ENCODE results near the gene RPS8. TPM values are rescaled to one million over a fixed set of nuclear protein-coding genes. Genes with fewer than 3 reads are reported as not detected.

Gene RPS8
- total RNA-seq, 2 donors from 2014 or later = 2,014 to 2,050 TPM

DNA sequence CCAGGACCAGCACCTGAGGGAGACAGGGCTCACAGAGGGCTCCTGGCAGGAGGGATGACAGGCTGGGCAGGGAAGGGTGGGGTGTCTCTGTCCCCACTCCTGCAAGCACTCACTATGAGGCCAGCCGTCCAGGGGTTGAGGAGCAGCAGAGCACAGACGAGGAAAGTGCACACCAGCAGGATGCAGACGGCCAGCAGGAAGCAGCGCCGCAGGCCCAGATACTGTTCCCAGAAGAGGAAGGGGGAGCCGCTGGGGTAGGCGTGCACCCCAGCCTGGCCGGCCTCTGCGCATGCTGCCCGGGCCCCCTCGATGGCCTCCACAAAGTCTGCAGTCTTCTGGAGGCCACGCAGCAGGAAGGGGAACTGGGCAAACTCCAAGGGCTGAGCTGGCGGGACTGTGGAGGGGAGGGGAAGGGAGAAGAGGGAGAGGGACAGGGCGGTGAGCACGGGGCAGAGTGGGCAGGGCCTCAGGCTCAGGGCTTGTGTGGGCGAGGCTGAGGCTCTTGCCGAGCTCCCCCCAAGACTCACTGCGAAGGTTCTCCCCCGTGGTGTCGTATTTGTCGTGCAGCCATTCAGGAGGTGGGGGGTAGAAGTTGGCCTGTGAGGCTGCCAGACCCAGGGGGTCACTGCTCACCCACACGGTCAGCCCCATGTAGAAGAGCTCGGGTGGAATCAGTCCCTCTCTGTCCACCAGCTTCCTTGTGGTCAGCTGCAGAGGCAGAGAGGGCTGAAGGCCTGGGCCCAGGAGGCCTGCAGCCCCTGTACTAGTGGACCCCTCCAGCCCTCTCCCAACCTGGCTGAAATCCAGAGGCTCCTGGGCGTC lies 51.2 kb downstream of the RPS8 start:
- Mint-ChIP-seq H3K36me3 (ENCODE audit: low read depth) (no peaks in the 10 kb centered on the region), H3K4me3 (no peak overlapping the region), H3K27me3 (ENCODE audit: insufficient read depth) (no peaks in the 10 kb centered on the region), H3K9me3 (no peaks in the 10 kb centered on the region), H3K27ac (no peak overlapping the region), H3K4me1 (peaks cover 4% of the 10 kb centered on the region)
- Histone ChIP-seq H3K27me3 (ENCODE audit: control insufficient read depth, insufficient read depth, low read length, poor library complexity, severe bottlenecking) (no peaks in the 10 kb centered on the region), H3K36me3 (ENCODE audit: control insufficient read depth, insufficient read depth, low read length) (no peaks in the 10 kb centered on the region), H3K9me3 (ENCODE audit: control insufficient read depth, low read length) (no peaks in the 10 kb centered on the region), H3K4me3 (ENCODE audit: low read length) (no peak overlapping the region), H3K4me1 (ENCODE audit: control insufficient read depth, insufficient read depth, low read length) (no peaks in the 10 kb centered on the region), H3K27ac (ENCODE audit: low read depth, low read length) (no peak overlapping the region), H3K9ac (ENCODE audit: extremely low read depth, low read length, poor library complexity, severe bottlenecking) (no peak overlapping the region)
- 85 to 89% methylated on average over 14 to 24 of the region's 24 CpGs for WGBS, 2 experiments (ENCODE audit: insufficient coverage in 1 of 2, insufficient read length in 1 of 2)
- TF ChIP-seq, protein P1, sequence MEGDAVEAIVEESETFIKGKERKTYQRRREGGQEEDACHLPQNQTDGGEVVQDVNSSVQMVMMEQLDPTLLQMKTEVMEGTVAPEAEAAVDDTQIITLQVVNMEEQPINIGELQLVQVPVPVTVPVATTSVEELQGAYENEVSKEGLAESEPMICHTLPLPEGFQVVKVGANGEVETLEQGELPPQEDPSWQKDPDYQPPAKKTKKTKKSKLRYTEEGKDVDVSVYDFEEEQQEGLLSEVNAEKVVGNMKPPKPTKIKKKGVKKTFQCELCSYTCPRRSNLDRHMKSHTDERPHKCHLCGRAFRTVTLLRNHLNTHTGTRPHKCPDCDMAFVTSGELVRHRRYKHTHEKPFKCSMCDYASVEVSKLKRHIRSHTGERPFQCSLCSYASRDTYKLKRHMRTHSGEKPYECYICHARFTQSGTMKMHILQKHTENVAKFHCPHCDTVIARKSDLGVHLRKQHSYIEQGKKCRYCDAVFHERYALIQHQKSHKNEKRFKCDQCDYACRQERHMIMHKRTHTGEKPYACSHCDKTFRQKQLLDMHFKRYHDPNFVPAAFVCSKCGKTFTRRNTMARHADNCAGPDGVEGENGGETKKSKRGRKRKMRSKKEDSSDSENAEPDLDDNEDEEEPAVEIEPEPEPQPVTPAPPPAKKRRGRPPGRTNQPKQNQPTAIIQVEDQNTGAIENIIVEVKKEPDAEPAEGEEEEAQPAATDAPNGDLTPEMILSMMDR (conservative IDR thresholded peaks at IDR 0.05) = no peak
- peak; percentile 60 for DNase-seq

DNA sequence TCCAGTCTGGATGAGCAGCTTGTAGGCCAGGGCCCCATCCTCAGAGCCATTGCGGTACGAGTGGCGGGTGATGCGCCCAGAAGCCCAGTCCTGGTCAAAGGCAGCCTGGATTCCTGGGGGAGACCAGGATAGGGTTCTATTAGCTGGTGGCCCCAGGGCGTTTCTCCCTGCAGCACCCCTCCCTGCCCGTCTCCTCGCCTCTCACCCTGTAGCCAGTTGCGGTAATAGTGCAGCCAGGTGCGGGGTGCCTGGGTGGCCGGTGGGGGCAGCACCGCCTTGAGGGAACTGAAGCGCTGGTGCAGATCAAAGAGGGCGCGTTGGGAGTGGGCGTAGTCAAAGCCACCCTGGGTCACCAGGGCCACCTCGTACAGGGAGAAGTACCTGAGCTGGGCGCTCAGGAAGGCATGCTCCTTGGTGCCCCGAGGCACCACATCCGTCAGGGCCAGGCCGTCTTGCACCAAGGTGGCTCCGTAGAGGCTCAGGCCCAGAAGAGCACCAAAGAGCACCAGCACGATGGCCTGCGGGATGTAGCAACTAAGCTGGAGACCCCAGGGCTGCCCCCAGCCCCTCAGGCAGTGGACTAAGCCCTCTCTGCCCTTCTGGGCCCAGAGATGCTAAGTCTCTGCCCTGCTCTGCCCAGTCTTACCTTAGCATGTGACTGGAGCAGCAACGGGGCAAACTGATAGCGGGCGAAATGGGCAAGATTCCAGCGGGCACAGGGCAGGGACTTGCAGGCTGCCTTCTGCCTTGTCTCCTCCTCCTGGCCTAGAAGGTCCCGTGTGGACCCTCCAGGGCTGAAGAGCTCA lies 52.1 kb downstream of the RPS8 start:
- Histone ChIP-seq H3K9ac (ENCODE audit: extremely low read depth, low read length, poor library complexity, severe bottlenecking) (no peak overlapping the region), H3K4me1 (ENCODE audit: control insufficient read depth, insufficient read depth, low read length) (no peaks in the 10 kb centered on the region), H3K9me3 (ENCODE audit: control insufficient read depth, low read length) (no peaks in the 10 kb centered on the region), H3K4me3 (ENCODE audit: low read length) (no peak overlapping the region), H3K36me3 (ENCODE audit: control insufficient read depth, insufficient read depth, low read length) (no peaks in the 10 kb centered on the region), H3K27me3 (ENCODE audit: control insufficient read depth, insufficient read depth, low read length, poor library complexity, severe bottlenecking) (no peaks in the 10 kb centered on the region), H3K27ac (ENCODE audit: low read depth, low read length) (no peak overlapping the region)
- H3K4me1 Mint-ChIP-seq = peaks cover 7% of the 10 kb centered on the region
- H3K27me3 Mint-ChIP-seq (ENCODE audit: insufficient read depth) = no peaks in the 10 kb centered on the region
- no peak overlapping the region for H3K27ac Mint-ChIP-seq
- TF ChIP-seq, protein P1 (conservative IDR thresholded peaks at IDR 0.05) = peak; percentile 68
- no peaks in the 10 kb centered on the region for H3K9me3 Mint-ChIP-seq
- no peak overlapping the region for H3K4me3 Mint-ChIP-seq
- no peaks in the 10 kb centered on the region for H3K36me3 Mint-ChIP-seq (ENCODE audit: low read depth)
- 93 to 95% methylated on average over 19 to 28 of the region's 28 CpGs for WGBS, 2 experiments (ENCODE audit: insufficient coverage in 1 of 2, insufficient read length in 1 of 2)
- DNase-seq = peak; percentile 90

DNA sequence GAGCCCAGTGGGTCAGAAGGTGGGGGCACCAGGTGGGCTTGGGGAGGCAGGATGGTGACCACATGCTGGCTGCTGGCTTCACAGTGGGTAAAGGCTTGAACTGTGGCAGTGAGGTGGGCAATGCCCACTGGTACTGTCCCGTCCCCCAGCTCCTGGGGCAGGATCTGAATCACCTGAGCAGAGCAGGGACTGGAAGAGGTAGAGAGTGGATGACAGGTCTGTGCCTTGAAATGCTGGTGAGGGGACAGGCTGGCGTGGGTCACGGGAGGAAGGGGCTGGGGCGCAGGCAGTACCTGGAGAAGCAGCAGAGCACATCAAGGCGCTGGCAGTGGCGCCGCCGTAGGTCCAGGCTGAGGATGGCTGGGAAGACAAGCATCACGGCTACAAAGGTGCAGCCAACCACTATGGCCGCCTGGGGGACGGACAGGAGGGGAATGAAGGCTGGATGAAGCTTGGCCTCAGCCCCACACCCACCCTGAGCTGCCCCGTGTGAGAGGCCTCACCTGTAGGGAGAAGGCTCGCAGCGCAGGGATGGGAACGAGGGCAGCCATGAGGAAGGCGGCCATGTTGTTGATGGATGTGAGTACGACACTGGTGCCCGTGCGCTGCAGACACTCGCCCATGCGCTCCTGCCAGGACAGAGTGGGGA lies 52.8 kb downstream of the RPS8 start:
- H3K27ac ChIP-seq (ENCODE audit: low read depth, low read length) = no peak overlapping the region
- H3K36me3 ChIP-seq (ENCODE audit: control insufficient read depth, insufficient read depth, low read length) = no peaks in the 10 kb centered on the region
- WGBS, 2 experiments (ENCODE audit: insufficient coverage in 1 of 2, insufficient read length in 1 of 2) = 93 to 98% methylated on average over 15 to 21 of the region's 21 CpGs
- Mint-ChIP-seq H3K27ac (no peak overlapping the region), H3K9me3 (no peaks in the 10 kb centered on the region), H3K4me3 (no peak overlapping the region), H3K4me1 (peaks cover 9% of the 10 kb centered on the region), H3K36me3 (ENCODE audit: low read depth) (no peaks in the 10 kb centered on the region), H3K27me3 (ENCODE audit: insufficient read depth) (no peaks in the 10 kb centered on the region)
- H3K4me3 ChIP-seq (ENCODE audit: low read length) = no peak overlapping the region
- H3K9ac ChIP-seq (ENCODE audit: extremely low read depth, low read length, poor library complexity, severe bottlenecking) = no peak overlapping the region
- no peaks in the 10 kb centered on the region for H3K4me1 ChIP-seq (ENCODE audit: control insufficient read depth, insufficient read depth, low read length)
- no peaks in the 10 kb centered on the region for H3K9me3 ChIP-seq (ENCODE audit: control insufficient read depth, low read length)
- peak; percentile 49 for DNase-seq
- TF ChIP-seq, protein P1 (conservative IDR thresholded peaks at IDR 0.05) = no peak
- no peaks in the 10 kb centered on the region for H3K27me3 ChIP-seq (ENCODE audit: control insufficient read depth, insufficient read depth, low read length, poor library complexity, severe bottlenecking)

Data from endodermal cell (in vitro differentiated cells).